GM21717 (cell line): ENCODE measurements around the gene KIF13A.
"Not testable (repeated sequence)": the region's sequence is repeated elsewhere in the genome, so short reads cannot be mapped to it uniquely, and the experiment has no call there.

Experiments used
- ATAC-seq: cut with Tn5 transposase; IDR thresholded peaks from one replicate; pipeline ENCODE4 v1.9.1; 2021; ENCODE audit warnings: mild to moderate bottlenecking, moderate library complexity; ENCODE audit not compliant: unreplicated experiment

The KIF13A gene

DNA sequence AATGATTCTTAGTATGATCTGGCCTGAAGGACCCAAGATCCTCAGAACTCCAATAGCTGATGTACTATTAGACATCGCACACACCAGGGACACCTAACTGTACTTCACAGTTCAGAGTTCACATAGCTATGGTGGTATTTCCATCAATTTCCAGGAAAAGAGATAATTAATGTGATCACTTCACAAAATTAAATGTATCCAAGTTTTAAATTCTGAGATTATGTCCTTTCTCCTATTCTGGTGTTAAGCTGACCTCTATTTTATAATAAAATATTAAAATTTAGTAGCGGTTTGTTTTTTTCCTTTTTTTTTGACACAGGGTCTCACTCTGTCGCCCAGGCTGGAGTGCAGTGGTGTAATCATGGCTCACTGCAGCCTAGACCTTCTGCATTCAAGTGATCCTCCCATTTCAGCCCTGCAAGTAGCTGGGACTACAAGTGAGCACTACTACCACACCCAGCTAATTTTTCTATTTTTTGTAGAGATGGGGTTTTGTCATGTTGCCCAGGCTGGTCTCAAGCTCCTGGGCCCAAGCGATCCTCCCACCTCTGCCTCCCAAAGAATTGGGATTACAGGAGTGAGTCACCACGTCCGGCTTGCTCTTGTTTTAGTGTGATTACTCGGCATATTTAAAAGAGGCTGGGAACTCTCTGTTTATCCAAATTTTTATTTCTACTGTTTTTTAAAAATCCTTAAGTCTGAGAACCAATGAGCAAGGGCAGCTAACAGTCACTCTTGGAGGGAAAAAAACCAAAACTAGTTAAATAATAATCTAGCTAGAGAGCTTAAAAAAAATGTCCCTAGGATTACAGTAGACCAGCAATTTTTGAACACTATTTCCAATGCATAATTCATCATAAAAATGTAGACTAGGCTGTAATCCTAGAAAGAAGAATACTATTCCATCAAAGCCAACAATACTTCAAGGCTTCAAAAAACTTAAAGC lies 16.0 kb downstream of the KIF13A start:
- ATAC-seq = no peak

GRCh38 chr6:17968876-17969275 lies 18.6 kb downstream of the KIF13A start:
- no peak for ATAC-seq

GRCh38 chr6:17967668-17968518 lies 19.5 kb downstream of the KIF13A start:
- ATAC-seq = no peak

DNA sequence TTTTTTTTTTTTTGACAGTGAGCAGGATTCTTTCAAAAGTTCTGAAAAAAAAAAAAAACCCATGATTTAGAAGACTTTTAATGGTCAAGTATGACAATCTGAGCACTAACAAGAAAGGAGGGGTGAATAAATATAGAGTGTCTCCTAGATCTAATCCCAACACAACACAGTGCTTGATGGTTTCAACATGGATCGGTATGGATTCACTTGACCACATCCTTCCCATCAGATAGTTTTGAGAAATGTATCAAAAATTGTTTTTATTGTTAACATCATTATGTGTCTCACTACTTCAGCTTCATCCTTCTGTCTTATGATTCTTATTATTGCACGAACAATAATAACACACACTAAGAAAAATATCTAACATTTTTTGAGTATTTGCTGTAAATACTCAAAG lies 21.0 kb downstream of the KIF13A start:
- ATAC-seq = no peak

- ATAC-seq = no peak
Observed at GRCh38 chr6:17965397-17965796, 22.0 kb downstream of the KIF13A start.

GRCh38 chr6:17964633-17965032 lies 22.8 kb downstream of the KIF13A start:
- ATAC-seq = no peak

- no peak for ATAC-seq
Observed at GRCh38 chr6:17962436-17963031, 24.9 kb downstream of the KIF13A start.

- ATAC-seq = no peak
Observed at GRCh38 chr6:17959302-17959701, 28.1 kb downstream of the KIF13A start.

DNA sequence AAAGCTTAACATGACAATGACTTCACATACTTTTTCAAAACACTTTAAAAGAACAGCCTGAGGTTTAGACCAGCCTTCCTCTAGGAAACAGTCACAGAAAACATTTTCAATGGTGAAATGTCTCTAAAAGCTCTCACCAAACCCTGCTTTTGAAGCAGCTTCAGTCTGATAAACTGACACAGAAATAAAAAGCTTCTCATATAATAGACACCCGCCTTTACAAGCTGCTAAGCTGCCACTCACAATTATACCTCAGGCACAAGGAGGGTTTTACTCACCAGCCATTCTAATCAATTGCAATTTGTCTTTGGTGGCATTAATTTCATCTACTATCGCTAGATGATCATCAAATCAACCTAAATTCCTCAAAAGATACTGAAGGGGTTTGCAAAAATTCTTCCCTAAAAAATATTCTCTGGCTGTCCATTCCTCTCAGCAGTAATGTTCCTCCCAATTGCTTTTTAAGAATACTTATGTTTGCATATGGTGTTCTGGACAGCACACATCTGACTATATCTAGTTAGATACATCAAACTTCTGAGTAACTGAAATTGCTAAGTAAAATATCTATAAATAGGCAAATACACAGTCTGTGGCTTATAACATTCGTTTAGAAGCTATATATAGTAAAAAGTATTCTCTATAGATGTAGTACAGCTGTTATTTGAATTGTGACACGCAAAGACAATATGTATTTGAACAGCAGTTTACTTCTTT lies 29.4 kb downstream of the KIF13A start:
- ATAC-seq = no peak

DNA sequence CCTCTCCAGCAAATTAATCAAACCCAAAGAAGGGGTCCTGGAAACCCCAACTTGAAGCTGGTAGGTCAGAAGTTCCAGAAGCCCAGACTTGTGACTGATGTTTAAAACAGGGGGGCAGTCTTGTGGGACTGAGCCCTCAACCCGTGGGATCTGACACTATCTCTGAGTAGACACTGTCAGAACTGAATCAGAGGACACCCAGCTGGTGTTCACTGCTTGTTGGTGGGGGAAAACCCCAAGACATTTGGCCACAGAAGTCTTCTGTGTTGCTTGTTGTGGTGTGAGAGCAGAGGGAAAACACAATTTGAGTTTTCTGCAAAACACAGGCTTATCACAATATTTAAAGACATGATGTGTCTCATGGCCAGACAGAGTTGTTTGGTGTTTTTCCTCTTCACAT lies 29.9 kb downstream of the KIF13A start:
- peak; percentile 80 for ATAC-seq

GRCh38 chr6:17957086-17957485 lies 30.3 kb downstream of the KIF13A start:
- ATAC-seq = no peak

- ATAC-seq = no peak
Observed at GRCh38 chr6:17950095-17950494, 37.3 kb downstream of the KIF13A start.

DNA sequence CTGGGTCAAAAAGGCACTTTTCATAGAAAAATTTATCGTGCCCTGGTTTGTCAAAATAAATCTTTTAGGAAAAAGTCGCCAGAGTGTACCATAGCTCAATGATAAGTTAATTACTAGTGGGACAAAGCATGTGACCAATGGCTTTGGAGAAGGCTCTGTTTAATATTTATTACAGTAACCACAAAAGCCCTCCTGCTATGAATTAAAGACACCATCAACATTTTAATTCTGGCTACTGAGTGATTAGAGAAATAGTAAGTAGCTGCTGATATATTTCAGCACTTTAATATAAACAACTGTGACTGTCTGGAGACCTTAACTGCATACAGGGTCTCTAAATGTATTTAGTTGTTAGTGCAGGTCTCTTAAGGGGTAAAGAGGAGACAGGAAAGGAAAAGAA lies 38.3 kb downstream of the KIF13A start:
- no peak for ATAC-seq

DNA sequence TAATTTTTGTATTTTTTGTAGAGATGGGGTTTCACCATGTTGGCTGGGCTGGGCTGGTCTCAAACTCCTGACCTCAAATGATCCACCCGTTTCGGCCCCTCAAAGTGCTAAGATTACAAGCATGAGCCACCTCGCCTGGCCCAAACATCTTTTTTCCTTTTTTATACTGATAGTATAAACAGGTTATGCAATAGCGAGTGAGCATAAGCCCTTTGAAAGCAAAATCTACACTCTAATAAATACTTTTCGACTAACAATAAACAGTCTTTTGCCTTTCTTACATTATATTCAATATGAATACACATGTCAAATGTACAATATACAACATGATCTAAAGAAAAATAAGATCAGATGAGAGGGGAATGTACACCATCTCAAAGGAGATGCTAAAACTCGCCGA lies 38.7 kb downstream of the KIF13A start:
- no peak for ATAC-seq

- not testable (repeated sequence) for ATAC-seq
Observed at GRCh38 chr6:17947574-17947973, 39.9 kb downstream of the KIF13A start.

DNA sequence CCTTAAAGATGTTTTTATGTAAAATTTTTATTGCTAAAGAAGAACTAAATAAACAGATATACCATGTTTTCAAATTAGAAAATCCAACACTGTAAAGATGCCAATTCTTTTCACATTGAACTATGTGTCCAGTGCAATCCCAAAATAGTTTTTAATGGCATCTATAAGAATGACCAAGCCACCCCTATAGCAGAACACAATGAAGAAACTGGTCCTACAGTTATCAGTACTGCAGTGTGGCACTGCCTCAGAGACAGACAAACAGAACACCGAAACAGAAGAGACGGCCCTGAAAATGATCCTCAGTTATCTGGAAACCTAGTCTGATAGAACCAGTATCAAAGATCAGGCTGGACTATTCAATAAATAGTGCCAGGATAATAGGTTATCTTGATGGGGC lies 41.9 kb downstream of the KIF13A start:
- ATAC-seq = no peak

- ATAC-seq = no peak
Observed at GRCh38 chr6:17945111-17945510, 42.3 kb downstream of the KIF13A start.

DNA sequence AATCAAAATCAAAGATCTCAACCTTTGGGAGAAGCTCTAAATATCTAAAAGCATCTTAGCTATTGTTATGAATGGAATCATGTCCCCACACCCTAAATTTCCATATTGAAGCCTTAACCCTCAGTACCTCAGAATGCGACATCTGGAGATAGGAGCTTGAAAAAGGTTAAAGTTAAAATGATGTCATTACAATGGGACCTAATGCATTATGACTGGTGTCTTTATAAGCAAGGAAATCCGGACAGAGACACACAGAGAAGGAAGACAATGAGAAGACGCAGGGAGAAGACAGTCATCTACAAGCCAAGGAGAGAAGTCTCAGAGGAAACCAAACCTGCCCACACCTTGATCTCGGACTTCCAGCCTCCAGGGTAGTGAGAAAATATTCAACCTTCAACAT lies 46.1 kb downstream of the KIF13A start:
- no peak for ATAC-seq

DNA sequence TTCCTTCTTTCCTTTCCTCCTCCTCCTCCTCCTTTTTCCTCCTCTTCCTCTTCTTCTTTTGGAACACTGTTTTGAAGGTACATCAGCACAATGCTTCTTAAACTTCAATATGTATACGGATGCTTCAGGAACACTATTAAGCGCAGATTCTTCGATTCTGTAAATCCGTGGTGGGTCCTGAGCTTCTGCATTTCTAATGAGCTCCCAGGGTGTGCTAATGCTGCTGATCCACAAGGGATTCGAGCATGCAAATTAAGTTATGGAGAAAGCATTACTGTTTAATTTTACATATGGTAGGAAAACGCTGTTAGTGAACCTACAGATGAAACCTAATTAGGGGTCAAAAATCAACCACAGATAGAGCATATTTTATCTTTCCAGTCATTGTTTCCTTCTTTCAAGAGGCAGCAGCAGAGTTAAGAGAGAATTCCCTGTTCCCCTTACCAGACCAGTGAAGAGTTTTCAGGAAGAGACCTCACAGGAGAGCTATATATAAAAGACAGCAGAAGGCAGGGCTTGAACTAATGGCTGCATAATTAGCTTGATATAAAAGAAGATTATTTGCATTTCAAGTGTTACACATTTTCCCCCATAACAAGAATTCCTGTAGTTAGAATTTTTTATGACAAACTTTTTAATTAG lies 47.2 kb downstream of the KIF13A start:
- no peak for ATAC-seq

GRCh38 chr6:17938901-17939300 lies 48.5 kb downstream of the KIF13A start:
- no peak for ATAC-seq
